Measurements from ENCODE around the gene PDIA6.
"Not testable (repeated sequence)": the region's sequence is repeated elsewhere in the genome, so short reads cannot be mapped to it uniquely, and the experiment has no call there.

Gene PDIA6

GRCh38 chr2:10832203-10832936 lies 19.8 kb upstream of the PDIA6 start:
- peak; percentile 65 for DNase-seq

GRCh38 chr2:10831400-10831985 lies 18.9 kb upstream of the PDIA6 start:
- DNase-seq, result no peak

- DNase-seq, result no peak
These were observed 18.2 kb upstream of the PDIA6 start for GRCh38 chr2:10830641-10831399.

DNA sequence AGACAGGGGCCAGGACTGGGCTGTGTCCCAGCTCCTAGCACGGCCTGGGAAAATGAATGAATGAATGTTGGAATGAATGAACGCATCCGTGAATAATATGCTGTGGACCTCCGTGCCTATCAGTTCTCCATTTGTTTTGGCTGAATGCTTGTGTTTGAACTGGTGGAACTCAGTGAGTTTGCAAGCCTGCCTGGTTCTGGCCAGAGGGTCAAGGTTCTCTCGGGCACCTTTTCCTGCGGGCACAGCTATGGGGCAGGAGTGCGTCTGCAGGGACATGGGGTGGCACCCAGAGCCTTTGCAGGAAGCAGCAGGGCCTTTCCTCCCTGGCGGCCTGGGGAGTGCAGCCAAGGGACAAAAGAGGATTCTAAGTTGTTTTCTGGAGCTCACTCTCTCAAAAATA lies 17.6 kb upstream of the PDIA6 start:
- DNase-seq, result no peak

DNA sequence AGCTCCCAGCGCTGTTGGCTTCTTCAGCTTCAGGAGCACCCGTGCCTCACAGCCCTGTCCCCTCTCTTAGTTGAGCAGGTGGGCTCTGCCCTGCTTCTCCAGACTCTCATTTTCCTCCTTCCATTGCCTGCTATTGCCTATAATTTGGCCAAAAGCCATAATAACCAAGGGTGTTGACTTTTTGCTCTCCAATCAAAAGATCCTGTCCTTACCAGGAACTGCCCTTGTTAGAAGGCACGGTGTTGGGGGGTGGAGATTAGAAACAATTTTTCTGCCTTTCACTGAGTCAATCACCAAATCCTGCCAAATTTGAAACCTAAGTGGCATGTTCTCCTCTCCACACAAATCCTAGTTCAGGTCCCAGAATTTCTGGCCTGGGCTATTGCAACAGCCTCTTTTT lies 16.7 kb upstream of the PDIA6 start:
- DNase-seq, result no peak

DNA sequence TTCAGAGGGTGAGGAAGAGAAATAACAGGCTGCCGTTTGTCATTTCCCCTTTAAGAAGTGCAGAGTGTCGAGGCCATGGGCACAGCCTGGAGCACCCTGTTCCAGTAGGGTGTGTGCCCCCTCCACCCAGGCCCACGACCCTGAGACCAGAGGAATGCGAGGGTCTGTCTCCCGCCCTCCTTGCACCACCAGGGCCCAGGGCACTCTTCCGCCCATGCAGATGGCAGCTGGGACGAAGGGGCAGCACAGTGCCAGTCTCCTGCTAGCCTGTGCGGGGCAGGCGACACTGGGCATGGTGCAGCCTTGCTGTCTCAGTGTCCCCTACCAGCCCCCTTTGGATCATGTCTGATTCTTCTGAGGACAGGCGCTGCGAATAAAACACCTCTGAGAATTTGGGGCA lies 15.8 kb upstream of the PDIA6 start:
- DNase-seq, result no peak

DNA sequence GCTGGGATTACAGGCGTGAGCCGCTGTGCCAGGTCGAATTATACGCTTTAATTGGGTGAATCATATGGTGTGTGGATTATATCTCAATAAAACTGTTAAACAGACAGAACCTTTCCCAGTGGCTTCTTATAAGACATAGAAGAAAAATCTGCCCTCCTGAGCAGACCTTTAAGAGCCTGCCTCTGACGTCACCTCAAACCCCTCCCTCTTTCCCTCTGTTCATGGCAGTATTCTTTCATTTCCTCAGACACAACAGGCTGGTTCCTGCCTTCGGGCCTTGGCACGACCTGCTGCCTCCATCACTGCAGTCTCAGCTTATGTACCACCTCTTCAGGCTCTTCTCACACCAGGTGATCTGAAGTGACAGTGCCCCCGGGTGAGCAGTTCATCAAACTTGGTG lies 14.0 kb upstream of the PDIA6 start:
- DNase-seq, result no peak

DNA sequence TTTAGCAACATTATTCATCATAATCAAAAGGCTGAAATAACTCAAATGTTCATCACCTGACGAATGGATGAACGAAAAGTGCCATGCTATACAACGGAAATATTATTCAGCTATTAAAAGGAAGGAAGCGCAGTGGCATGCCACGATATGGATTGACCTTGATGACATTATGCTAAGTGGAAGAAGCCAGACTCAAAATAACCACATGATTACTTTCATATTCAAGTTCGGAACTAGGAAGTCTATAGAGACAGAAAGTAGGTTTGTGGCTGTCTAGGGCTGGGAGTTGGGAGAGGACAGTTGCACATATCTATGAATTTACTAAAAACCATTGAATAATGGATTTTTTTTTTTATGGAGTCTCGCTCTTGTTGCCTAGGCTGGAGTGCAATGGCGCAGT lies 13.4 kb upstream of the PDIA6 start:
- DNase-seq, result no peak

GRCh38 chr2:10824191-10824590 lies 11.6 kb upstream of the PDIA6 start:
- no peak for DNase-seq

DNA sequence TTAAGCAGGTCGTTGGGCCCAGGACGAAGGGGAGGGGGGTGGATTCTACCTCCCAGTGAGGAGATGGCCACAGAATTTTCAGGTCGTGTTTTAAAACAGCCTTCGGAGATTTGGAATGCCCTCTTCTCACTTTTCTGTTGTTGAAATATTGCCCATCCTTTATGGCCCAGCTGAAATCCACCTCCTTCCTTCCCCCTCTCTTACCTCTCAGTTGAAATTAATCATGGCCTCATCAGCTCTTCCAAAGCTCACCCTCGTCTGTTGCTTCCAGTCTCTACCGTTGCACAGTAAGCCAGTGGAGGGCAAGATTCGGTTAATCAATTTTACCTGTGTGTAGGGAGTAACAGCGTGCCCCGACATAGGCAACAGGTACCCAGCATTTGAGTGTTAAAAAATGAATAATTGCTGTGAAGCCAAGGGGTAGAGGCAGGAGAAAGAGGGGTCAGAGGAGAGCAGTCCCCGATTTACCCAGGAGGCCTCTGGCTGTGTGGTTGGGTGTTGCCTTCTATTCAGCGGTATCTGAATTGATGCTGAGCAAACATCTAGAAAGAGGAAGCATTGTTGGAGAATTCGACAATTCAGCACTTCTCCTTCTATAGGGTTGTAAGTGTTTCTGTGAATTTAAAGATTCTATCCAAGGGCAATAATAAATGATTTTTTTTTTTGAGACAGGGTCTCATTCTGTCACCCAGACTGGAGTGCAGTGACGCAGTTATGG lies 8.6 kb upstream of the PDIA6 start:
- DNase-seq, result no peak

- DNase-seq, result no peak
These were observed 8.0 kb upstream of the PDIA6 start for GRCh38 chr2:10820562-10820961.

GRCh38 chr2:10819714-10820314 lies 7.2 kb upstream of the PDIA6 start:
- DNase-seq, result no peak

DNA sequence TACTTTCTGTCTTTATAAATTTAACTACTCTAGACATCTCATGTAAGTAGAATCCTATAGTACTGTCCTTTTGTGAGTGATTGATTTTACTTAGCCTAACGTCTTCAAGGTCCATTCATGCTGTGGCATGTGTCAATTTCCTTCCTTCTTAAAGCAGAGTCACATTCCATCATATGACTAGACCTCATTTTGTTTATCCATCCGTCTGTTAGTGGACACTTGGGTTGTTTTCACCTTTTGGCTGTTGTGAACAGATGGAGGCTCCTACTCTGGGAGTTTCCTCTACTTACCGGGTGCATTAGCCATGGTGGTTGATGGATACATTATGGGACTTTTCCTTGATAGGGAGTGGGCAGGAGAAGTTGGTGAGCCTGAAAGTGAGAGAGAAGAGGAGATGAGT lies 6.4 kb upstream of the PDIA6 start:
- no peak for DNase-seq

DNA sequence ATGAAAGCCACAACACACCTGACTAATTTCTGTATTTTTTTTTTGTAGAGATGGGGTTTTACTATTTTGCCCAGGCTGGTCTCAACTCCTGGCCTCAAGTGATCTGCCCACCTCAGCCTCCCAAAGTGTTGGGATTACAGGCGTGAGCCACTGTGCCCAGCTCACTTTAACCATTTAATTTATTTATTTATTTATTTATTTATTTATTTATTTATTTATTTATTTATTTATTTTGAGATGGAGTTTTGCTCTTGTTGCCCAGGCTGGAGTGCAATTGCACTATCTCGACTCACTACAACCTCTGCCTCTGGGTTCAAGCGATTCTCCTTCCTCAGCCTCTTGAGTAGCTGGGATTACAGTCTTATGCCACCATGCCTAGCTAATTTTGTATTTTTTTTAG lies 5.7 kb upstream of the PDIA6 start:
- DNase-seq, result not testable (repeated sequence)

GRCh38 chr2:10817413-10817812 lies 4.8 kb upstream of the PDIA6 start:
- DNase-seq, result no peak

DNA sequence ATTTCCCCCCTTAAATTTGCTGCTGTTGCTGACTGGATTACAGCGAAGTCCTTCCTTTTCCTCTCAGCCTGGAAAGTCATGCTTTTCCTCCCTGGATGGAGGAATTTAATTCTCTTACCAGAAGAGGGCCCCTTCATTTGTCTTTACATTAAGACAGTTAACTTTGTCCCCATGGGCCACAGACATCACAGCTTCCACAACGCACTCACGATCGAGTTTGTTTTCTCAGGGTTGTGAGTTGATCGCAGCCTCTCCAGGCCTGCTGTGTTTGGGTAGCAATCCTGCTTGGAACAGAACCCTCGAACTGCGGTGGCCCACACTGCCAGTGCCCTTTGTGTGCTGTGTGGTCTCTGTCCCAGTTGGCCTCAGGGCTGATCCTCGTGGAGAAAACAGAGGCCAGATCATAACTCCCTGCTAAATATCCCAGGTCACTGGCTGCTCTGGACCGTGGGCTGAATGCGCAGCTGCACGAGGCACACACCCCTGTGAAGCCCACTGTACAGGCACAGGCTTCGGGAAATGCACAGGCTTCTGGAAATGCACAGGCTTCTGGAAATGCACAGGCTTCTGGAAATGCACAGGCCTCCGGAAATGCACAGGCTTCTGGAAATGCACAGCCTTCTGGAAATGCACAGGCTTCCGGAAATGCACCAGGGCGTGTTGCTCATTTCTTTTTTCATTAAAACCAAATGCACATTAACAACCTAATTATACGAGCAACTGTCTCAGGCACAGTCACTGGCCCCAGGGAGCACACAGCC lies 2.2 kb upstream of the PDIA6 start:
- DNase-seq, result peak; percentile 22

- no peak for DNase-seq
These were observed 1.6 kb upstream of the PDIA6 start for GRCh38 chr2:10814142-10814541.

DNA sequence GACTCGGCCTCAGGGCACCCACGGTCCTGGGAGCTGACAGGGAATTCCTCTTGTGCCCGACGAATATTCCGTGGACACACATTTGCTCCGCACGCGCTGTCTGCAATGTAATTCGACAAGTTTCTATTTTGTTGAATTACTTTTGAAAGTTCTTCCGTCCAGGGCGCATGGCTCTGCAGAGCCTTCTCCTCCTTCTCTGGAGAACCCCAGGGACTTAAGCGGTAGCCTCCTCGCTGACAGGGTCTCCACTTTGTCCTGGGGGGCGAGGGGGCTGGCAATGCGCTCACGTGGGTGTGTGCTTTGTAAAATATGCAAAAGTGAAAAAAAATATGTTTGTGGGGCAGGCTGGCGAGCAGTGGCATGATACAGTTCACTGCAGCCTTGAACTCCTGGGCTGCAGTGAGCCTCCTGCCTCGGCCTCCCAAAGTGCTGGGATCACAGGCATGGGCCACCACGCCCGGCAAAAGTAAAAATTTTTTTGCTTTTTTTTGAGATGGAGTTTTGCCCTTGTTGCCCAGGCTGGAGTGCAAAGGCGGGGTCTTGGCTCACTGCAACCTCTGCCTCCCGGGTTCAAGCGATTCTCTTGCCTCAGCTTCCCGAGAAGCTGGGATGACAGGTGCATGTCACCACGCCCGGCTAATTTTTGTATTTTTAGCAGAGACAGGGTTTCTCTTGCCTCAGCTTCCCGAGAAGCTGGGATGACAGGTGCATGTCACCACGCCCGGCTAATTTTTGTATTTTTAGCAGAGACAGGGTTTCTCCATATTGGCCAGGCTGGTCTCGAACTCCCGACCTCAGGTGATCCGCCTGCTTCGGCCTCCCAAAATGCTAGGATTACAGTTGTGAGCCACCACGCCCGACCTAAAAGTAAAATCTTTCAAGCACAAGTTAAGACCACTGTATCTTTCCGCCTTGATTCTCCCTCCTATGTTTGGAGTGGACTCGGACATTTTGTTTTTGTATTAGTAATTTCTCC lies 866 bp upstream of the PDIA6 start:
- not testable (repeated sequence) for DNase-seq

GRCh38 chr2:10811517-10811916 lies 1.1 kb downstream of the PDIA6 start:
- no peak for DNase-seq
